KOPT-K1 (cell line): Measurements from ENCODE around the gene SPSB3.

Source experiments
- H3K27ac ChIP-seq: fragments of 200-600 bp; sonication (generic); 2 replicates; pipeline ENCODE4 v1.5.1; 2016; ENCODE audit warnings: antibody characterized with exemption, mild to moderate bottlenecking, low read depth, low read length; ENCODE audit not compliant: poor library complexity, severe bottlenecking
- H3K36me3 ChIP-seq: fragments of 200-600 bp; sonication (generic); 2 replicates; pipeline ENCODE4 v1.5.1; 2017; ENCODE audit warnings: antibody characterized with exemption, mild to moderate bottlenecking, low read length, moderate library complexity; ENCODE audit not compliant: insufficient read depth
- H3K9me3 ChIP-seq: fragments of 200-600 bp; sonication (generic); 2 replicates; pipeline ENCODE4 v1.5.1; 2017; ENCODE audit warnings: antibody characterized with exemption, low read length, mild to moderate bottlenecking; ENCODE audit not compliant: insufficient read depth, poor library complexity, severe bottlenecking

SPSB3 gene

DNA sequence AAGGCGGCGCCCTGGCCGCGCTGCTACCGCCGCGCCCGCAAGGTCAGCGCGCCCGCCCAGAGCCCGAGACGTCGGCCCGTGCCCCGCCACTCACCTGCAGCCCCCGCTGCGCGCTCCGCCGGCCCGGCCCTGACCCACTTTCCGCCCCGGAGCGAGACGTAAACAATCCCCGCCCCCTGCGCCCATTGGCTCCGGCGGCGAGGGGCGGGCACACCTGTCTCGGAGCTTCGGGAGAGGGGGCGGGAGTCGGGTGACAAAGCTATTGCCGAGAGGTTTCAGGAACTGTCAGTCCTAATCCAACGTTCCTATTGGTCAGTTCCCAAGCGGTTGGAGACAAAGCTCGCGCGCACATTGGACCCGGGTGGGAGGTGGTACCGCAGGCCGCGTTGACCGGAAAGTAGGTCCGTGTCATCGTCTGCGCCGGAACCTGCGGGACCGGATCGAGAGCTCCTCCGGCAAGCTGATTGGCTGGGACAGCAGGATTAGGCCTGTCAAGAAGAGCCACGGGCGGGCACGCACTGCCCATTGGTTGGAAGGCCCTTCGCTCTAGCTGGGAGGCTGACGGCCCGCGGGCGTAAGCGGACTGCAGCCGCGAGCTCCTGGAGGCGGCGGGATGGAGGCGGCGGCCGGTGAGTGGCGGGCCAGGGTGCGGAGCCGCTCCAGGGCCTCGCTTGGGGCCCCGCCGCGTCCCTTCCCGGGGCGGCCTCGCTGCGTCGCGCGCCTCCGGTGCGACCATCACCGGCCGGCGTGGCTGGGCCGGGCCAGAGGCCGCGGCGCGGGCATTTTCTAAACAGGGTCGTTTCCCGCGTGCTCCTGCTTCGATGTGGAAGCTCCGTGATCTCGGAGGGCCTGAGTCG is at the start of gene SPSB3, which contains the start of gene NUBP2:
TSS of gene SPSB3 (minus strand) at position 164 of the 857 bp plus-strand sequence. CDS start 1,088 bp downstream, outside the sequence.
TSS of gene NUBP2 (plus strand) at position 553 of the 857 bp plus-strand sequence. CDS start at position 614, 61 bp downstream.
- Histone ChIP-seq H3K36me3 (peaks cover 48% of the 10 kb centered on the region), H3K9me3 (no peaks in the 10 kb centered on the region), H3K27ac (peak within 1 kb of the TSS; percentile 64)

DNA sequence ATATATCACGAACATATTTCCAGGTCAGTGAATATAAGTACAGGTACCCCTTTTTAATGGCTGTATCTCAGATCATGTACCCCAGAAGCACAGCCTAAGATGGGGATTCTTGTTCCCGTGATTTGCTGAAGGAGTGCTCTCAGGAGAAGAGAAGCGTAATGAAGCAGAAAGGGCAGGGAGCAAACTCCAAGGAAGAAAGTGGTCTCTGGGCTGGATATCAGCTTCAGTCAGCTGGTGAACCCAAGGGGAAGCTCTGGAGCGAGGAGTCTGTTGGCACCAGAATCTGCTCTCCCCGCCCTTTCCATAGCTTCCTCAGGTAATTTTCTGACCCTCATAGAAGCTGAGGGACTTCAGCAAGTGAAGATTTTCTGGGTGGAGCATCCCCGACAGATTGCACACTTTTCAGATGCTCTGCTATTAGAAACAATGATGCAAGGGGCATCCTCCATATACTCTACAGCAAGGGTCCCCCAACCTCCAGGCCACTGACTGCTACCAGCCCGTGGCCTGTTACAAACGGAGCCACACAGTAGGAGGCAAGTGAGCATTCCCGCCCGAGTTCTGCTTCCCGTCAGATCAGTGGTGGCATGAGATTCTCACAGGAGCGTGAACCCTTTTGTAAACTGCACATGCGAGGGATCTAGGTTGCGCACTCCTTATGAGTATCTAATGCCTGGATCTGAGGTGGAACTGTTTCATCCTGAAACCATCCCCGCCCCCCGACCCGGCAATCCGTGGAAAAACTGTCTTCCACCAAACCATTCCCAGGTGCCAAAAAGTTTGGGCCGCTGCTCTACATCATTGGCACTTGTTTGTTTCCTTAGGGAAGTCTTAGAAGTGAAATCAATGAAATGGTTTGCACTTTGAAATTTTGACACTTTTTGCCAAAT is 49.1 kb upstream of the SPSB3 start:
- H3K27ac ChIP-seq: no peak overlapping the region
- peaks cover 12% of the 10 kb centered on the region; the same call in 1 of the 2 replicates for H3K36me3 ChIP-seq
- no peaks in the 10 kb centered on the region for H3K9me3 ChIP-seq

DNA sequence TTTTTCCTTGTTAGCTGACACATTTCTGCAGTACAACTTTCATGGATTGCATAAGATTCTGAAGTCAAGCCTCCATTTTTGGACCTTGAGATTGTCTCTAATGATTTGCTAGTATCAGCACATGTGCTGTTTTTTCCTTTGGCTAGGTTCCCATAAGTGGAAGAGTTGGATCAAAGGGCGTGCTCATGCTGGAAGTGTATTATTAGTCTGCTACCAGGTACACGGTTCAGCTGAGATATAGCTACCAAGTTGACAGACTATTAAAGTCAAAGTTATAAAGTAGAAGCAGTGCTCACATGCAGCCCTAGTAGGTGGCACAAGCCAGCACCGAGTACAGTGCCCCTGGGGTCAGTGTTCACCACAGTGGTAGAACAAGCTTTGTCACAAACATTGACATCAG is 47.8 kb upstream of the SPSB3 start:
- Histone ChIP-seq H3K27ac (no peak overlapping the region), H3K9me3 (no peaks in the 10 kb centered on the region), H3K36me3 (peaks cover 12% of the 10 kb centered on the region; the same call in 1 of the 2 replicates)

DNA sequence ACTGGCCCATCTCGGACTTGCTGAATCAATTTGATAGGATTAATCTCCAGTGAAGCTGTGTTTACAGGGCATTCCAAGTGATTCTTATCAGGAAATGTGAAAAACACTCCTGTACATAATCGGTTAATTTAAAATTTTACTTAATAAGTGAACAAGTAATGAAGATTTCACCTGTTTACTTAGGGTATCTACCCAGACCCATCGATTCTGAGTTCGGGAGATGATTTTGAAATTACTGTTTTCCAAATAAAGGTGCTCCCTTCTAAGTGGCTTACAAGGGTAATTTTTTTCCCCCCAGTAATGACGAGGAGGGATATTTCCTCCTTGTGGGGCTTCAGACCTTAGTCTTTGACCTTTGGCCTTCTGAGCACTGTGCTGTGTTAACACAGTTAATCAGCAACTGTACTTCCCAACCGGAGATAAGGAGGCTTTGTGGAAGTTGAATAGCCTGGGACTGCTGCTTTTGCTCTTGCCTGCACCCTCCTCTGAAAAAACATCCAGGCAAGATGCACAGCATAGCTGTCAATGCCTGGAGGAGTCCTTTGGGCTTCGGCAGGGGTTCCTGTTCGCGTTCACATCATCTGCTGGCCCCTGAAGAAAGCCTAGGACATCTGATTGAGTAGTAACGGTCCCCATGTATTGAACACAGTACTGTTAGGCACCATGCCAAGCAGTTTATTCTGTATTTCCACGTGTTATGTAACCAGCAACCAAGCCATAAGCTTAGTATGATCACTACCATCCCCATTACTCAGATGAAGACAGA is 46.5 kb upstream of the SPSB3 start:
- Histone ChIP-seq H3K9me3 (no peaks in the 10 kb centered on the region), H3K36me3 (peaks cover 12% of the 10 kb centered on the region; the same call in 1 of the 2 replicates), H3K27ac (no peak overlapping the region)

DNA sequence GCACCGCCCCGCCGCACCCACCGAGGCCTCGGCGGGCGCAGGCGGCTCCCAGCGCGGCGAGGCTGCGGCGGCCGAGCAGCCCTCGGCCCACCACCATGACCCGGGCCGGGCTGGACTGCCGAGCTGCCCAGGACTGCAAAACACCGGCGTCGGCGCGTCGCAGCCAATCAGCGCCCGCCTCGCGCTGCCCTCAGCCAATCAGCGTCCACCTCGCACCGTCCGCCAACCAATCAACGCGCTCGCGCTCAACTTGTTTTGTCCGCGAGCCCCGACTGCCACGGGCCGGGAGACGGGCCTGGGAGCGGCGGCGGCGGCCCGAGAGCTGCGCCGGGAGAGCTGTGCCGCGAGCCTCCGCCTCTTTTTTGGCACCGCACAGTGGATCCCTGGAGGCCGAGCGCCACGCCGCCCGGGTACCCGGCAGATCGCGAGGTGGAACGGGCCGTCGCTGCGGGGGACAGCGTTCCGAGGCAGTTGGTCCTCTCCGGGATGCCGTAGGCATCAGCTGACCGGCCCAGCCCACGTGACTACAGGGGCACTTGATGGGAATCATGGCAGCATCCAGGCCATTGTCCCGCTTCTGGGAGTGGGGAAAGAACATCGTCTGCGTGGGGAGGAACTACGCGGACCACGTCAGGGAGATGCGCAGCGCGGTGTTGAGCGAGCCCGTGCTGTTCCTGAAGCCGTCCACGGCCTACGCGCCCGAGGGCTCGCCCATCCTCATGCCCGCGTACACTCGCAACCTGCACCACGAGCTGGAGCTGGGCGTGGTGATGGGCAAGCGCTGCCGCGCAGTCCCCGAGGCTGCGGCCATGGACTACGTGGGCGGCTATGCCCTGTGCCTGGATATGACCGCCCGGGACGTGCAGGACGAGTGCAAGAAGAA is 44.6 kb upstream of the SPSB3 start, which contains the start of the genes FAHD1 and HAGH:
TSS of gene FAHD1 (plus strand) at position 516 of the 883 bp plus-strand sequence. CDS start at position 549, 33 bp downstream.
TSS of gene HAGH (minus strand) at position 135 of the 883 bp plus-strand sequence. CDS start at position 97, 38 bp downstream.
- H3K27ac ChIP-seq: peak within 1 kb of the TSS; percentile 63
- H3K36me3 ChIP-seq: peaks cover 21% of the 10 kb centered on the region; the same call in 1 of the 2 replicates
- H3K9me3 ChIP-seq: no peaks in the 10 kb centered on the region

DNA sequence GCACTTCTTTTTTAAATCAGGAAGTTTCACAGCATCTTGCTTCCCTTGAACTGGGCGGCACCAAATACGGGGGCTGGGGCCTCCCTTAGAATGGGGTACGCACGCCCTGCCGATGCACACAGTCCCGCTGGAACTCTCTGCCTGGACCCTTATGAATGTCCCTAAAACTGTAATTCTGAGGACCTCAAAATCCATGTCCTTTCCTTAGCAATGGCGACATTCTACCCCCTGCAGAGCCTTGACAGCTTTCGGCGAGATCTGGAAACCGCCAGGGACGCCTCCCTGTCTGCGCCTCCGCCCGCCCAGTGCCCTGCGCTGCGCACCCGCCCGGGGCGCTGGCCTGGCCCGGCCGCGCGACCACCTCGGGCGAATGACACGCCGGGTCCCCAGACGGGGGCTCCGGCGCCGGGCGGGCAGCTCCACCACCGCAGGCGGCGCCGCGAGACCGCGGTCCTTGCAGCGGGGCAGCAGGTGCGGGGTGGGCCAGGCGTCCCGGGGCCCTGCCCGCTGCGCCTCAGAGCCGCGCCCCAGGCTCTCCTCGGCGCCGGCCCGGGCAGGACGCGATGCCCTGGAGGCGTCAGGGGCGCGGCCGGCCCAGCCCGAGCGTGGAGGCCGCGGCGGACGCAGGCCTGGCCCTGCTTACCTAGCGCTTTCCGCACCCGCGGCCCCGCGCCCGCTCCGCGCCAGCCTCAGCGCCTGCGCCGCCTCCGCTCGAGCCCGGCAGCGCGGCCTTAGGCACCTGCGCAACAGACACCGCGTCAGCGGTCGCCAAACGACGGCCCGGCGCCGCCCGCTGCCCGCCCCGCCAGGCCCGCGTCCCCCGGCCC is 43.7 kb upstream of the SPSB3 start:
- H3K9me3 ChIP-seq: no peaks in the 10 kb centered on the region
- H3K27ac ChIP-seq: peak overlapping the region; percentile 63
- H3K36me3 ChIP-seq: peaks cover 26% of the 10 kb centered on the region; the same call in 1 of the 2 replicates

DNA sequence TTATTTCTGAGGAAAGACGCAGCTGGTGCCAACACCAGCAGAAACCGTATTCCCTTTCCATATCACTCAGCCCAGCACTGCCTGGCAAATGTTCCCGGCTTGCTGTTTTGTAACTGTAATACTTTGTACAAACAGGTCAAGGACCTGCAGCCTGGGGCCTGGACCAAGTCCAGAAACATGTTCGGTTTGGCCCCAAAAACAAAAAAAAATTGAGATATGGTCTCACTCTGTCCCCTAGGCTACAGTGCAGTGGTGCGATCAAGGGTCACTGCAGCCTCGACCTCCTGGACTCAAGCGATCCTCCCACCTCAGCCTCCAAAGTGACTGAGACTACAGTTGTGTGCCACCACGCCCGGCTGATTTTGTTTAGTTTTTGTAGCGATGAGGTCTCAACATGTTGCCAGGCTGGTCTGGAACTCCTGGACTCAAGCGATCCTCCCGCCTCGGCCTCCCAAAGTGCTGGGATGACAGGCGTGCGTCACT is 43.1 kb upstream of the SPSB3 start:
- Histone ChIP-seq H3K9me3 (no peaks in the 10 kb centered on the region), H3K27ac (peak overlapping the region; percentile 63), H3K36me3 (peaks cover 24% of the 10 kb centered on the region; the same call in 1 of the 2 replicates)

DNA sequence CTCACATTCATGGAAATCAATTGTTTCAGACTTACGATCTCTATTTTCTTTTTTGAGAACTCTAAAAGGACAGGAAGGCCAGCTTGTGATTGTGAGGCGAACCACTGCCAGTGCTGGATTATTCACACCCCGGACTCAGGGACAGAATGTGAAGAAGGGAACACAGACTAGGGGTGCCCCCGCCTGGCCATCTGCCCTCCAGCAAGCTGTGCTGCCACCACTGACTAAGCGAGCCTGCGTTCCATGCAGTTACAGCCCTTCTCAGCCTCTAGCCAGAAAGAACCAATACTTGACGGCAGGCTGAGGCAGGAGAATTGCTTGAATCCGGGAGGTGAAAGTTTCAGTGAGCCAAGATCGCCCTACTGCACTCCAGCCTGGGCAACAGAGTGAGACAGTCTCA is 41.5 kb upstream of the SPSB3 start:
- Histone ChIP-seq H3K27ac (no peak overlapping the region), H3K9me3 (no peaks in the 10 kb centered on the region), H3K36me3 (peaks cover 15% of the 10 kb centered on the region; the same call in 1 of the 2 replicates)

DNA sequence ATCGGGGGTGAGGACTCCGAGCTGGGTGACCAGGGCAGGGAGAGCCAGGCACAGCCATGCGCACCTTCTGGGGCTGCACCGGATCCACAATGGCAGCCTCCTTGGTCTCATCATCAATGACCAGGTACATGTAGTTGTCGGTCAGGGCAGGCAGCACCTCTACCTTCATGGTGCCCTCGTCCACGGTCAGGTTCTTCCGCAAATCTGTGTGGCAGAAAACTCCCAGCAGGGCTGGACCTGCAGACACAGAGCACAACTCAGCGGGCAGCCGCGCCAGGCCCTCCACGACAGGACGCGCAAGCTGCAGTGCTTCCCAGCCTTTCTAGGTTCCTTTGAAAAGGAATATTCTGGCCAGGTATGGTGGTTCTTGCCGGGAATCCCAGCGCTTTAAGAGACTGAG is 40.4 kb upstream of the SPSB3 start:
- Histone ChIP-seq H3K36me3 (peaks cover 14% of the 10 kb centered on the region; the same call in 1 of the 2 replicates), H3K9me3 (no peaks in the 10 kb centered on the region), H3K27ac (no peak overlapping the region)

DNA sequence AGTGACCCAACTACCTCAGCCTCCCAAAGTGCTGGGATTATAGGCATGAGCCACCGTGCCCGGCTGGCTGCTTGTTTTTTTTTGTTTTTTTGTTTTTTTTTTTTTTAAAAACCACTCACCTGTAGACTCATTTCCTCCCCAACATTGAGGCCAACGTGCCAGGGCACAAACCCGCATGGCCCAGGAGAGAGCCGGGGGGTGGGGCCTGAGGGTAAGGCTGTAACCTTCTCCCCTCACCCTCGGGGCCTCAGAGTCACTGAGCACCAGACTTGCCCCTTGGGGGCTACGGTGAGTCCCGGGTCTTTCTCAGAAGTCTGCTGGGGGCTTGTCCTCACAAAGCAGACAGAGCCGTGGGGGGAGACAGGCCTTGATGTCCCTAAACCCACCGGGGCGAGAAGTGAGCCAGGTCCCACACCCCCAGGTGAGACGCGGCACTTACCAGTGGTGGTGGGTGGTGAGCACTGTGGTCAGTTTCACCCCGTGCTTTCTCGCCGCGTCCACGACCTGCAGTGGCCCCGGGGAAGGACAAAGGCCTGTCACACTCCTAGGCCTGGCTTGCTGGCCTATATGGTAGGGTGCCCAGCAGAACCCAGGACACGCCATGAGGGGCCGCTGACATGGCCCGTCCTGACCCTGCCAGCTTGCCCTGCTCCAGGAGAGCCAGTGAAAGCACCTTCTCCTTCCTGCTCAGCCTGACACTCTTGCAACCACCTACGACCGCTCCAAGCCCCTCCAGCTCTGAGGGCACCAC is 39.7 kb upstream of the SPSB3 start:
- Histone ChIP-seq H3K27ac (no peak overlapping the region), H3K36me3 (peaks cover 15% of the 10 kb centered on the region; the same call in 1 of the 2 replicates), H3K9me3 (no peaks in the 10 kb centered on the region)

DNA sequence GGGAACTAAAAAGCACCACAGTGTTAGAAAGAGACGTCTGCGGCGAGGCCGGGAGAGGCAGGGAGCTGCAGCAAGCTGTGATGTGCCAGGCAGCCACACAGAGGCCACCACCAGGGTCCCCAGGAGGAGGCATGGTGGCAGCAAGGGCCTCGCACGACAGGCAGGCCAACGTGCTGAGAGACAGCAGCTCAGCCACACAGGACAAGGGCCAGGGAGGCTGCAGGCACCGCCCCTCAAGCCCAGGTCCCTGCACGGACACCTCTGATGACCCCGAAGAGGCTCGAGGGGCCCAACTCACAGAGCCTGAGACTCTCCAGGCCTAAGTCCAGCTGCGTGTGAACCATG is 38.5 kb upstream of the SPSB3 start:
- H3K9me3 ChIP-seq: no peaks in the 10 kb centered on the region
- no peak overlapping the region for H3K27ac ChIP-seq
- peaks cover 24% of the 10 kb centered on the region for H3K36me3 ChIP-seq
